Measurements from ENCODE around the gene HS6ST3.

The HS6ST3 gene

GRCh38 chr13:96072392-96072791, 17.5 kb upstream of the HS6ST3 start:
- no peak overlapping the region for H2BK12ac ChIP-seq (ENCODE audit: low read length in 2 of 2)
- peaks cover 3 to 20% of the 10 kb centered on the region in 2 experiments for H3K27me3 ChIP-seq (ENCODE audit: control insufficient read depth in 1 of 2, insufficient read depth in 1 of 2, low read length in 2 of 2)
- H4K8ac ChIP-seq (ENCODE audit: low read length): no peak overlapping the region
- H4K91ac ChIP-seq (ENCODE audit: low read length): no peak overlapping the region
- H3K23ac ChIP-seq (ENCODE audit: low read length in 2 of 2): no peak overlapping the region
- no peaks in the 10 kb centered on the region for H3K9me3 ChIP-seq (ENCODE audit: control insufficient read depth, low read length)
- H3K18ac ChIP-seq (ENCODE audit: low read depth in 1 of 2, low read length in 2 of 2): no peak overlapping the region
- no peak overlapping the region for H3K4me2 ChIP-seq (ENCODE audit: low read length, poor library complexity, severe bottlenecking)
- H3K4me1 ChIP-seq (ENCODE audit: control insufficient read depth, insufficient read depth, low read depth, low read length): no peaks in the 10 kb centered on the region
- no peak for DNase-seq
- no peak overlapping the region for H3K9ac ChIP-seq (ENCODE audit: low read length)
- no peak overlapping the region for H3K27ac ChIP-seq (ENCODE audit: low read length, poor library complexity, severe bottlenecking)
- no peaks in the 10 kb centered on the region for H3K79me1 ChIP-seq (replicated peaks; ENCODE audit: low read length, poor library complexity, severe bottlenecking)
- H2AK5ac ChIP-seq (ENCODE audit: low read length, severe bottlenecking): no peak overlapping the region
- no peak overlapping the region for H2BK5ac ChIP-seq (ENCODE audit: low read depth, low read length, poor library complexity, severe bottlenecking)
- H3K4ac ChIP-seq (ENCODE audit: low read depth in 1 of 2, low read length in 2 of 2): no peak overlapping the region
- H3K4me3 ChIP-seq (ENCODE audit: insufficient read depth in 1 of 2, low read depth in 1 of 2, low read length in 2 of 2): no peak overlapping the region
- no peak overlapping the region for H2BK120ac ChIP-seq (ENCODE audit: low read depth, low read length)
- no peak overlapping the region for H2BK15ac ChIP-seq (ENCODE audit: low read depth, poor library complexity, severe bottlenecking)
- H2AFZ ChIP-seq (ENCODE audit: low read depth, low read length): no peak overlapping the region
- no peaks in the 10 kb centered on the region for H3K36me3 ChIP-seq (ENCODE audit: control insufficient read depth in 1 of 2, insufficient read depth in 2 of 2, low read depth in 1 of 2, low read length in 2 of 2)
- WGBS: 100% methylated on average over 2 of the region's 3 CpGs
- no peak overlapping the region for H3K14ac ChIP-seq (ENCODE audit: low read length in 2 of 2)

- Histone ChIP-seq H2BK120ac (ENCODE audit: low read depth, low read length) (no peak overlapping the region), H2BK5ac (ENCODE audit: low read depth, low read length, poor library complexity, severe bottlenecking) (no peak overlapping the region), H4K91ac (ENCODE audit: low read length) (no peak overlapping the region), H3K4me2 (ENCODE audit: low read length, poor library complexity, severe bottlenecking) (no peak overlapping the region), H3K9me3 (ENCODE audit: control insufficient read depth, low read length) (no peaks in the 10 kb centered on the region), H3K14ac (ENCODE audit: low read length in 2 of 2) (no peak overlapping the region), H4K8ac (ENCODE audit: low read length) (no peak overlapping the region), H3K36me3 (ENCODE audit: control insufficient read depth in 1 of 2, insufficient read depth in 2 of 2, low read depth in 1 of 2, low read length in 2 of 2) (no peaks in the 10 kb centered on the region), H3K79me1 (replicated peaks; ENCODE audit: low read length, poor library complexity, severe bottlenecking) (no peaks in the 10 kb centered on the region), H3K4me3 (ENCODE audit: insufficient read depth in 1 of 2, low read depth in 1 of 2, low read length in 2 of 2) (no peak overlapping the region), H2AK5ac (ENCODE audit: low read length, severe bottlenecking) (no peak overlapping the region), H2AFZ (ENCODE audit: low read depth, low read length) (no peak overlapping the region), H2BK15ac (ENCODE audit: low read depth, poor library complexity, severe bottlenecking) (no peak overlapping the region), H2BK12ac (ENCODE audit: low read length in 2 of 2) (no peak overlapping the region), H3K4ac (ENCODE audit: low read depth in 1 of 2, low read length in 2 of 2) (no peak overlapping the region), H3K27ac (ENCODE audit: low read length, poor library complexity, severe bottlenecking) (no peak overlapping the region), H3K4me1 (ENCODE audit: control insufficient read depth, insufficient read depth, low read depth, low read length) (no peaks in the 10 kb centered on the region), H3K9ac (ENCODE audit: low read length) (no peak overlapping the region), H3K18ac (ENCODE audit: low read depth in 1 of 2, low read length in 2 of 2) (no peak overlapping the region), H3K27me3 (ENCODE audit: control insufficient read depth in 1 of 2, insufficient read depth in 1 of 2, low read length in 2 of 2) (peaks cover 0 to 19% of the 10 kb centered on the region in 2 experiments), H3K23ac (ENCODE audit: low read length in 2 of 2) (no peak overlapping the region)
- 78% methylated on average over 2 of the region's 3 CpGs for WGBS
- peak; percentile 30 for DNase-seq
Measured at GRCh38 chr13:96075953-96076543, 13.9 kb upstream of the HS6ST3 start.

DNA sequence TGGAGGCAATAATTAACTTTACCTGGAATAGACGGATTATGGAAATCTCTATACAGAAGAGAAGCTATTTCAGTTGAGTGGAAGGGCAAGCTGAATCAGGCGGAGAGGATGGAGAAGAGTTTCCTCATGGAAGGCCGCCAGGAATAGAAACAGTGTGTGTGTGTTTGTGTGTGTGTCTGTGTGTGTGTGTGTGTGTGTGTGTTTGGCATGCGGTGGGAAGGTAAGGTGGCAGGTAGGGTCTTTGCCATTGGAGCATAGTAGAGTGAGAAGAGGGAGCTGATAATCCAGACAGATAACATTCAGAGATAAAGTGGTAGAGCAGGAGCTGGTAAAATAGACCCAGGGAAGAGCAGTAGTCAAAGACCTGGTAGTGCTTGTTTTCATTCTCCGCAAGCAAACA, 9.2 kb upstream of the HS6ST3 start:
- no peak overlapping the region for H4K8ac ChIP-seq (ENCODE audit: low read length)
- no peak overlapping the region for H3K23ac ChIP-seq (ENCODE audit: low read length in 2 of 2)
- no peak overlapping the region for H3K14ac ChIP-seq (ENCODE audit: low read length in 2 of 2)
- H2AK5ac ChIP-seq (ENCODE audit: low read length, severe bottlenecking): no peak overlapping the region
- no peak overlapping the region for H2BK15ac ChIP-seq (ENCODE audit: low read depth, poor library complexity, severe bottlenecking)
- peaks cover 5 to 17% of the 10 kb centered on the region in 2 experiments for H3K27me3 ChIP-seq (ENCODE audit: control insufficient read depth in 1 of 2, insufficient read depth in 1 of 2, low read length in 2 of 2)
- no peak overlapping the region for H3K4ac ChIP-seq (ENCODE audit: low read depth in 1 of 2, low read length in 2 of 2)
- H3K18ac ChIP-seq (ENCODE audit: low read depth in 1 of 2, low read length in 2 of 2): no peak overlapping the region
- H3K4me3 ChIP-seq (ENCODE audit: insufficient read depth in 1 of 2, low read depth in 1 of 2, low read length in 2 of 2): no peak overlapping the region
- no peak overlapping the region for H2AFZ ChIP-seq (ENCODE audit: low read depth, low read length)
- H3K9ac ChIP-seq (ENCODE audit: low read length): no peak overlapping the region
- WGBS: 90% methylated on average over 5 of the region's 5 CpGs
- no peaks in the 10 kb centered on the region for H3K79me1 ChIP-seq (replicated peaks; ENCODE audit: low read length, poor library complexity, severe bottlenecking)
- no peak overlapping the region for H4K91ac ChIP-seq (ENCODE audit: low read length)
- H3K9me3 ChIP-seq (ENCODE audit: control insufficient read depth, low read length): no peaks in the 10 kb centered on the region
- H3K4me1 ChIP-seq (ENCODE audit: control insufficient read depth, insufficient read depth, low read depth, low read length): no peaks in the 10 kb centered on the region
- H3K27ac ChIP-seq (ENCODE audit: low read length, poor library complexity, severe bottlenecking): no peak overlapping the region
- H3K4me2 ChIP-seq (ENCODE audit: low read length, poor library complexity, severe bottlenecking): no peak overlapping the region
- H2BK12ac ChIP-seq (ENCODE audit: low read length in 2 of 2): no peak overlapping the region
- no peak for DNase-seq
- H3K36me3 ChIP-seq (ENCODE audit: control insufficient read depth in 1 of 2, insufficient read depth in 2 of 2, low read depth in 1 of 2, low read length in 2 of 2): no peaks in the 10 kb centered on the region
- H2BK5ac ChIP-seq (ENCODE audit: low read depth, low read length, poor library complexity, severe bottlenecking): no peak overlapping the region
- H2BK120ac ChIP-seq (ENCODE audit: low read depth, low read length): no peak overlapping the region

GRCh38 chr13:96081888-96082287, 8.0 kb upstream of the HS6ST3 start:
- Histone ChIP-seq H3K18ac (ENCODE audit: low read depth in 1 of 2, low read length in 2 of 2) (no peak overlapping the region), H3K23ac (ENCODE audit: low read length in 2 of 2) (no peak overlapping the region), H2BK12ac (ENCODE audit: low read length in 2 of 2) (no peak overlapping the region), H2AFZ (ENCODE audit: low read depth, low read length) (no peak overlapping the region), H4K8ac (ENCODE audit: low read length) (no peak overlapping the region), H3K36me3 (ENCODE audit: control insufficient read depth in 1 of 2, insufficient read depth in 2 of 2, low read depth in 1 of 2, low read length in 2 of 2) (no peaks in the 10 kb centered on the region), H3K4me1 (ENCODE audit: control insufficient read depth, insufficient read depth, low read depth, low read length) (no peaks in the 10 kb centered on the region), H2BK5ac (ENCODE audit: low read depth, low read length, poor library complexity, severe bottlenecking) (no peak overlapping the region), H3K27me3 (ENCODE audit: control insufficient read depth in 1 of 2, insufficient read depth in 1 of 2, low read length in 2 of 2) (peaks cover 9 to 21% of the 10 kb centered on the region in 2 experiments), H3K27ac (ENCODE audit: low read length, poor library complexity, severe bottlenecking) (no peak overlapping the region), H2AK5ac (ENCODE audit: low read length, severe bottlenecking) (no peak overlapping the region), H2BK120ac (ENCODE audit: low read depth, low read length) (no peak overlapping the region), H3K14ac (ENCODE audit: low read length in 2 of 2) (no peak overlapping the region), H2BK15ac (ENCODE audit: low read depth, poor library complexity, severe bottlenecking) (no peak overlapping the region), H3K9me3 (ENCODE audit: control insufficient read depth, low read length) (no peaks in the 10 kb centered on the region), H4K91ac (ENCODE audit: low read length) (no peak overlapping the region), H3K9ac (ENCODE audit: low read length) (no peak overlapping the region), H3K4me3 (ENCODE audit: insufficient read depth in 1 of 2, low read depth in 1 of 2, low read length in 2 of 2) (no peak overlapping the region), H3K79me1 (replicated peaks; ENCODE audit: low read length, poor library complexity, severe bottlenecking) (no peaks in the 10 kb centered on the region), H3K4ac (ENCODE audit: low read depth in 1 of 2, low read length in 2 of 2) (no peak overlapping the region), H3K4me2 (ENCODE audit: low read length, poor library complexity, severe bottlenecking) (no peak overlapping the region)
- WGBS: 20% methylated on average over 1 of the region's 2 CpGs
- DNase-seq: no peak
